GM12878 (cell line): Measurements from ENCODE around the gene DAZAP1. TPM values are rescaled to one million over a fixed set of nuclear protein-coding genes. Genes with fewer than 3 reads are reported as not detected.

Experiments used
- ASH2L ChIP-seq: fragments of 300-600, 200-600 bp; sonication (generic); IDR thresholded peaks from 2 replicates; pipeline ENCODE4 v1.6.1; 2017; ENCODE audit warnings: low read depth, mild to moderate bottlenecking, borderline replicate concordance
- ATF2 ChIP-seq: IDR thresholded peaks from 2 replicates; pipeline ENCODE4 v1.6.1; 2012; ENCODE audit warnings: low read length, inconsistent platforms
- CBX5 ChIP-seq: sonication (generic); IDR thresholded peaks from 2 replicates; pipeline ENCODE4 v1.6.1; 2016; ENCODE audit warnings: low read depth, moderate library complexity, mild to moderate bottlenecking, inconsistent platforms
- CEBPZ ChIP-seq: fragments of 150-350 bp; IDR thresholded peaks from 2 replicates; pipeline ENCODE4 v1.6.1; 2016; ENCODE audit warnings: low read depth, low read length
- IRF5 ChIP-seq: fragments of 450-650 bp; IDR thresholded peaks from 2 replicates; pipeline ENCODE4 v1.6.1; 2017; ENCODE audit warnings: borderline replicate concordance
- JUND ChIP-seq: IDR thresholded peaks from 2 replicates; pipeline ENCODE4 v1.6.1; 2012; ENCODE audit warnings: low read depth, mild to moderate bottlenecking, low read length, improper control_type of control experiment, moderate library complexity
- MAX ChIP-seq: IDR thresholded peaks from 2 replicates; pipeline ENCODE4 v1.6.1; 2012; ENCODE audit warnings: low read depth, low read length, improper control_type of control experiment
- NFYA ChIP-seq: IDR thresholded peaks from 2 replicates; pipeline ENCODE4 v1.6.1; 2011; ENCODE audit warnings: low read depth, mild to moderate bottlenecking, low read length, improper control_type of control experiment, borderline replicate concordance
- PBX3 ChIP-seq: IDR thresholded peaks from 2 replicates; pipeline ENCODE4 v1.6.1; 2011; ENCODE audit warnings: mild to moderate bottlenecking, low read depth, low read length, moderate library complexity; ENCODE audit not compliant: insufficient replicate concordance
- RELA ChIP-seq: fragments of 450-650 bp; IDR thresholded peaks from 2 replicates; pipeline ENCODE4 v1.8.0; 2014; ENCODE audit warnings: borderline replicate concordance; ENCODE audit not compliant: partially characterized antibody
- RFX5 ChIP-seq: IDR thresholded peaks from 2 replicates; pipeline ENCODE4 v1.6.1; 2011; ENCODE audit warnings: low read depth, low read length, improper control_type of control experiment
- SIX5 ChIP-seq: IDR thresholded peaks from 2 replicates; pipeline ENCODE4 v1.6.1; 2011; ENCODE audit warnings: mild to moderate bottlenecking, low read depth, low read length, moderate library complexity; ENCODE audit not compliant: severe bottlenecking
- SKIL ChIP-seq: fragments of 450-650 bp; IDR thresholded peaks from 2 replicates; pipeline ENCODE4 v1.6.1; 2017; ENCODE audit warnings: mild to moderate bottlenecking, low read depth, inconsistent platforms; ENCODE audit not compliant: poor library complexity, severe bottlenecking
- SMAD5 ChIP-seq: IDR thresholded peaks from 2 replicates; pipeline ENCODE4 v1.6.1; 2016; ENCODE audit warnings: antibody characterized with exemption, low read depth
- SREBF1 ChIP-seq: IDR thresholded peaks from 2 replicates; pipeline ENCODE4 v1.6.1; 2012; ENCODE audit warnings: mild to moderate bottlenecking, low read length
- TCF12 ChIP-seq: IDR thresholded peaks from 2 replicates; pipeline ENCODE4 v1.6.1; 2011; ENCODE audit warnings: low read depth, mild to moderate bottlenecking, low read length
- USF2 ChIP-seq: IDR thresholded peaks from 2 replicates; pipeline ENCODE4 v1.6.1; 2011; ENCODE audit warnings: low read depth, low read length, improper control_type of control experiment, borderline replicate concordance
- ZNF24 ChIP-seq: fragments of 450-650 bp; IDR thresholded peaks from 2 replicates; pipeline ENCODE4 v1.6.1; 2017; ENCODE audit warnings: antibody characterized with exemption, mild to moderate bottlenecking
- polyA plus RNA-seq, 11 experiments: library from polyadenylated mRNA; depleted of rRNA in 4 of 11; unstranded in 6 of 11; stranded (reverse) in 5 of 11; fragments of >200 nt; fragmentation: Nextera tagmentation in 4 of 11; fragmentation: Illumina TruSeq in 1 of 11; extraction: Ambion mirVana in 4 of 11; extraction: Trizol in 1 of 11; gene quantifications; 1 replicate in 1 of 11; 2 replicates in 10 of 11; pipeline versions ENCODE4 v1.2.1 to v1.2.3, GENCODE V29; 2011 to 2016; ENCODE audit warnings: inconsistent platforms in 2 of 11, missing spikeins in 2 of 11, low read depth in 1 of 11
- total RNA-seq, 4 experiments: library from RNA; depleted of rRNA in 3 of 4; stranded (reverse); fragments of >200 nt in 3 of 4; fragmentation: Illumina TruSeq in 1 of 4; extraction: Trizol in 1 of 4; gene quantifications; 2 replicates each; pipeline versions ENCODE4 v1.2.1 to v1.2.3, GENCODE V29; 2013 to 2021

Gene DAZAP1
- total and polyA plus RNA-seq, 10 of the 15 experiments (the other 5 are each of a cell fraction or from before 2014, with no cell fraction given), result 9.9 to 240 (median 92.3) TPM

- no peak for TF ChIP-seq IRF5
- TF ChIP-seq JUND, result no peak
- TF ChIP-seq ATF2, result no peak
- TF ChIP-seq SKIL, result peak; percentile 65
- peak; percentile 92 for TF ChIP-seq PBX3
- peak; percentile 85 for TF ChIP-seq USF2
- peak; percentile 50 for TF ChIP-seq MAX
- no peak for TF ChIP-seq CBX5
- TF ChIP-seq RELA, result peak; percentile 81
- TF ChIP-seq SMAD5, result no peak
- no peak for TF ChIP-seq NFYA
- no peak for TF ChIP-seq RFX5
- TF ChIP-seq SIX5, result no peak
- TF ChIP-seq SREBF1, result no peak
- no peak for TF ChIP-seq ASH2L
- peak; percentile 70; the same call in 1 of the 2 replicates for TF ChIP-seq ZNF24
- TF ChIP-seq TCF12, result peak; percentile 54; the same call in 1 of the 2 replicates
- TF ChIP-seq CEBPZ, result no peak
These were observed 71.7 kb downstream of the DAZAP1 start, which contains the start of gene C19orf25 (continued) for GRCh38 chr19:1478934-1479707.
